BLaER1 (cell line): ENCODE results near the gene IL1RAPL1.

ENCODE experiments used
- H3K27ac ChIP-seq: shearing (Covaris generic); formaldehyde crosslinking; 2 replicates; pipeline ENCODE4 v1.8.1; 2022
- H3K27me3 ChIP-seq: shearing (Covaris generic); formaldehyde crosslinking; 2 replicates; pipeline ENCODE4 v1.8.1; 2022
- H3K36me3 ChIP-seq: shearing (Covaris generic); formaldehyde crosslinking; 2 replicates; pipeline ENCODE4 v1.8.1; 2022
- H3K4me1 ChIP-seq: shearing (Covaris generic); formaldehyde crosslinking; 2 replicates; pipeline ENCODE4 v1.8.1; 2022
- H3K4me2 ChIP-seq: shearing (Covaris generic); formaldehyde crosslinking; 2 replicates; pipeline ENCODE4 v1.8.1; 2022
- H3K4me3 ChIP-seq: shearing (Covaris generic); formaldehyde crosslinking; 2 replicates; pipeline ENCODE4 v1.8.1; 2022
- H3K9ac ChIP-seq: shearing (Covaris generic); formaldehyde crosslinking; 2 replicates; pipeline ENCODE4 v1.8.1; 2022
- H3K9me3 ChIP-seq: shearing (Covaris generic); formaldehyde crosslinking; 2 replicates; pipeline ENCODE4 v1.8.1; 2022
- H4K20me1 ChIP-seq: shearing (Covaris generic); formaldehyde crosslinking; 2 replicates; pipeline ENCODE4 v1.8.1; 2022
- Cebpa-rat ChIP-seq: shearing (Covaris generic); IDR thresholded peaks from 2 replicates; pipeline ENCODE4 v1.8.1; 2022

Gene IL1RAPL1

DNA sequence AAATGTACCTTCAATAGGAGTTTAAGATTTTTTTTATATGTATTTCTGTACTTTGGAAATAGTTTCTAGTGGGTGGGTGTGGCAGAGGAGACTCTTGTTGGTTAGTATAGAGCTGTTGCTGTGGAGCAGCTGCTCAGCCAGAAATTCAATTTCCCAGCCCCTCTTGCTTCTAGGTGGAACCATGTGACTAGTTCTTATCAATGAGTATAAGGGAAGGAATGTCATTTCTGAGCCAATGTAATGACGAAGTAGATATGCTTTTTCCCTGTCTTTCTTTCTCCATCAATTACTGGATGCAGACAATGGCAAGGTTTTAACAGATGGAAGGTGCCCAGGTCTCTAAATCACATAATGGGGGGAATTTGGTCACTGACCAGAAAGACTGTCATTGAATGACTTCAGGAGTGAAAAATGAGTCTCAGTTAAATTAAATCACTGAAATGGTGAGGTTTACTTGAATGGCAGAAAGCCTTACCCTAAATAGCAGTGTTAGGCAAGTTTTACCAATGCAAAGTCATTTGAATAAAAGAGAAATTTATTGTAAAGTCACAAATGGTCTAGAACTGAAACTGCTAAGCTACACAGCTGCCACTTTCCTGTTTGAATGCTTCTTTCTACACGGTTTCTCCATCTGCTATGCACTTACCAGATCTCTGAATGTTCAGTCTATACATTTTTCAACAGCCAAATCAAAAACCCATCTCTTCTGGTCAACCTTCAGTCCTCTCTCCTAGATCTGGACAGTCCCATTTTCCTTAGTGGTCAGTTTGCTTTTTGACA is 832.7 kb downstream of the IL1RAPL1 start:
- Histone ChIP-seq H3K36me3 (no peaks in the 10 kb centered on the region), H3K4me3 (no peak overlapping the region), H4K20me1 (no peaks in the 10 kb centered on the region), H3K9me3 (no peaks in the 10 kb centered on the region), H3K4me1 (no peaks in the 10 kb centered on the region), H3K9ac (no peak overlapping the region), H3K4me2 (no peak overlapping the region), H3K27ac (no peak overlapping the region), H3K27me3 (no peaks in the 10 kb centered on the region)
- no peak for TF ChIP-seq Cebpa-rat

- Histone ChIP-seq H3K4me1 (no peaks in the 10 kb centered on the region), H3K27ac (no peak overlapping the region), H3K4me3 (no peak overlapping the region), H3K27me3 (no peaks in the 10 kb centered on the region), H3K36me3 (no peaks in the 10 kb centered on the region), H3K9ac (no peak overlapping the region), H4K20me1 (no peaks in the 10 kb centered on the region), H3K4me2 (no peak overlapping the region), H3K9me3 (0 out of 2 replicates have a peak, but pooled peaks cover 1% of the 10 kb centered on the region)
- TF ChIP-seq Cebpa-rat, result no peak
Measured at GRCh38 chrX:29422034-29422433, 834.8 kb downstream of the IL1RAPL1 start.

- Histone ChIP-seq H3K9ac (no peak overlapping the region), H3K36me3 (no peaks in the 10 kb centered on the region), H3K4me2 (no peak overlapping the region), H4K20me1 (no peaks in the 10 kb centered on the region), H3K9me3 (0 out of 2 replicates have a peak, but pooled peaks cover 3% of the 10 kb centered on the region), H3K4me3 (no peak overlapping the region), H3K4me1 (no peaks in the 10 kb centered on the region), H3K27me3 (no peaks in the 10 kb centered on the region), H3K27ac (no peak overlapping the region)
- no peak for TF ChIP-seq Cebpa-rat
Measured at GRCh38 chrX:29431895-29432294, 844.6 kb downstream of the IL1RAPL1 start.

DNA sequence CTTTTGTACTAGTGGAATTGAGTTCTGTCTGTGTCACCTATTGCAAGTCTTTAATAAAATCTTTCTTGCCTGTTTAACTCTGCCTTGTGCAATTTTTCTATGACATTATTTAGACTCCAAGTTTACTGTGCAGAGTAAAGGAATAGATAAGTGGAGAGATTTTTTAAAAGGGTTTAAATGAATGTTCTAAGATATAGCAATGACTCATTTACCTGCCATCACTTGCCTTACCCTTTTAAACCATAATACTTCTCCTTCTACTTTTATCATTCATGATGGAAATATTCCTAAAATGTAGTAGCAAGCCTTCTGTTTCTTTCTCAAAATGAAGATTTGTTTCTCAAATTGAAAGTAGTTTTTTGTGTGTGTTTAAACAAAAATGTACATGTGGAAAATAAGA is 845.3 kb downstream of the IL1RAPL1 start:
- Histone ChIP-seq H3K36me3 (no peaks in the 10 kb centered on the region), H3K27ac (no peak overlapping the region), H3K4me3 (no peak overlapping the region)

GRCh38 chrX:29434939-29435338 is 847.7 kb downstream of the IL1RAPL1 start:
- Histone ChIP-seq H3K27me3 (no peaks in the 10 kb centered on the region), H3K9ac (no peak overlapping the region), H3K27ac (no peak overlapping the region), H3K9me3 (no peaks in the 10 kb centered on the region), H3K36me3 (no peaks in the 10 kb centered on the region), H4K20me1 (no peaks in the 10 kb centered on the region), H3K4me1 (no peaks in the 10 kb centered on the region), H3K4me3 (no peak overlapping the region), H3K4me2 (no peak overlapping the region)
- TF ChIP-seq Cebpa-rat, result no peak

More for the DNA sequence above, 845.3 kb downstream of the IL1RAPL1 start:
- no peak overlapping the region for H3K4me2 ChIP-seq
- no peak for TF ChIP-seq Cebpa-rat
- H3K9me3 ChIP-seq, result no peaks in the 10 kb centered on the region
- no peaks in the 10 kb centered on the region for H3K27me3 ChIP-seq
- H4K20me1 ChIP-seq, result no peaks in the 10 kb centered on the region
- H3K4me1 ChIP-seq, result no peaks in the 10 kb centered on the region
- H3K9ac ChIP-seq, result no peak overlapping the region

DNA sequence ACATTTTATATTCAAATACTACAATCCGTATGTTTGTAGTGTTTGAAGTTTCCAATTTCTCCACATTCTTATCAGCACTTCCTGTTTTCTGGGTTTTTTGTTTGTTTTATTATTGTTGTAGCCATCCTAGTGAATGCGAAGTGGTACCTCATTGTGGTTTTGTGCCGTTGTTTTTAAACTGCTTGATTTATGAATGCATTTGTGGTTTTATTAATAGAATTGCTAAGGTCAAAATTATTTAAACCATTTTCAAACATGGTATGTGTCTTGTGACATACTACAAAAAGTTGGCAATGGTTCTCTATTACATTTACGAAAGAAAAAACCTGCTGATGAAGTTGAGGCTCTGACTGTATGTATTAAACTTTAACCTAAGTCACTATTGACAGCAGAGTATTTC is 848.1 kb downstream of the IL1RAPL1 start:
- H4K20me1 ChIP-seq, result no peaks in the 10 kb centered on the region
- H3K4me2 ChIP-seq, result no peak overlapping the region
- no peak overlapping the region for H3K9ac ChIP-seq
- no peak overlapping the region for H3K4me3 ChIP-seq
- TF ChIP-seq Cebpa-rat, result no peak
- H3K27me3 ChIP-seq, result no peaks in the 10 kb centered on the region
- H3K4me1 ChIP-seq, result no peaks in the 10 kb centered on the region
- no peaks in the 10 kb centered on the region for H3K9me3 ChIP-seq
- no peak overlapping the region for H3K27ac ChIP-seq
- no peaks in the 10 kb centered on the region for H3K36me3 ChIP-seq

DNA sequence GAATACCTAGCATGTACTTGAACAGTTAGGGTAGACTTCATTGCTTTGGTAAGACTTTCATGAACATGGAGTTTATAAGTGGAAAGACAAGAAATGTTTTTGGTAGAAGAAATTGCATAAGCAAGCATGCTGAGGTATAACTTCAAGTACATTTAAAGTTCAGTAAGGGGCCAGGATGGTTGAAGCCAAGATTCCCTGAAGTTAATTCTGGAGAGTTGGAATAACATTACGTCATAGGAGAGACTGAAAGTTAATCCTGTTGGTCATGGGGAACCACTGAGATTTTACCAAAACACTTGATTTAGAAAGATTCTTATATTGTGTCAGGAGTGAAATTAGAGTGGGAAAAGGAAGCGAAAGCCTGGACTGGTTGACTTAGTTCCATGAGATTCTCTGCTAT is 860.6 kb downstream of the IL1RAPL1 start:
- no peak for TF ChIP-seq Cebpa-rat
- Histone ChIP-seq H3K36me3 (no peaks in the 10 kb centered on the region), H3K4me1 (peaks cover 25% of the 10 kb centered on the region), H3K9me3 (no peaks in the 10 kb centered on the region; the same call in 1 of the 2 replicates), H3K4me3 (no peak overlapping the region), H3K9ac (no peak overlapping the region), H4K20me1 (no peaks in the 10 kb centered on the region), H3K27me3 (no peaks in the 10 kb centered on the region), H3K27ac (no peak overlapping the region), H3K4me2 (no peak overlapping the region)

GRCh38 chrX:29453333-29453732 is 866.1 kb downstream of the IL1RAPL1 start:
- H3K4me2 ChIP-seq, result no peak overlapping the region
- no peaks in the 10 kb centered on the region for H3K9me3 ChIP-seq
- no peak overlapping the region for H3K9ac ChIP-seq
- no peak for TF ChIP-seq Cebpa-rat
- no peaks in the 10 kb centered on the region for H3K36me3 ChIP-seq
- H3K4me3 ChIP-seq, result no peak overlapping the region
- no peak overlapping the region for H3K27ac ChIP-seq
- H3K4me1 ChIP-seq, result peaks cover 25% of the 10 kb centered on the region
- H3K27me3 ChIP-seq, result no peaks in the 10 kb centered on the region
- no peaks in the 10 kb centered on the region for H4K20me1 ChIP-seq

DNA sequence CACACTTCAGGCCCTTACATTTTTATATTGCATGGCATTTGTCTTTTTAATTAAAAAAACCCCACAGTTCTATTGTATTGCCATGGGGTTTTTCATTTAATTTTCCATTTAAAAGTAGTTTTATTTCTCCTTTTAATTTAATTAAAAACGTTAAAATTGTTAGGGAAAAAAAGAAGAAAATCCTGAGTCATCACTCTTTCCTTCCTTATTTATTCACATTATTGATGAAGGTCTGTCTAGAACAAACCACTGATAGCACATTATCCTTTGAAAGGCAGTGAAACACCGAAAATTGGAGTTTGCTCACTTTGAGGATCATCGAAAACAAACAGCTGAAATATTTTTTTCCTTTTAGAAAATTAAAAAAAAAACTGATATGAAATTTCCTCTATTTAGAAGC is 868.5 kb downstream of the IL1RAPL1 start:
- no peak for TF ChIP-seq Cebpa-rat
- Histone ChIP-seq H3K9ac (no peak overlapping the region), H3K4me3 (no peak overlapping the region), H3K9me3 (no peaks in the 10 kb centered on the region), H3K4me2 (no peak overlapping the region), H3K4me1 (peaks cover 2% of the 10 kb centered on the region; the same call in 1 of the 2 replicates), H3K27ac (no peak overlapping the region), H3K36me3 (no peaks in the 10 kb centered on the region), H3K27me3 (no peaks in the 10 kb centered on the region), H4K20me1 (no peaks in the 10 kb centered on the region)

GRCh38 chrX:29461039-29461438 is 873.8 kb downstream of the IL1RAPL1 start:
- no peaks in the 10 kb centered on the region for H3K27me3 ChIP-seq
- H3K4me3 ChIP-seq, result no peak overlapping the region
- no peaks in the 10 kb centered on the region for H3K36me3 ChIP-seq
- H3K4me2 ChIP-seq, result no peak overlapping the region
- no peaks in the 10 kb centered on the region for H3K9me3 ChIP-seq
- H4K20me1 ChIP-seq, result no peaks in the 10 kb centered on the region
- no peak overlapping the region for H3K27ac ChIP-seq
- no peaks in the 10 kb centered on the region for H3K4me1 ChIP-seq
- H3K9ac ChIP-seq, result no peak overlapping the region
- TF ChIP-seq Cebpa-rat, result no peak
